ENCODE data around the gene MAST4.

MAST4 gene

GRCh38 chr5:67188274-67189078 is 592.3 kb downstream of the MAST4 start:
- no peak for DNase-seq (ENCODE audit: low read depth in 2 of 2)

- DNase-seq (ENCODE audit: low read depth in 2 of 2), result no peak
Observed at GRCh38 chr5:67189079-67189354, 592.8 kb downstream of the MAST4 start.

- DNase-seq (ENCODE audit: low read depth in 2 of 2), result no peak
Observed at GRCh38 chr5:67189931-67190330, 593.7 kb downstream of the MAST4 start.

- DNase-seq (ENCODE audit: low read depth in 2 of 2), result no peak
Observed at GRCh38 chr5:67190410-67190809, 594.2 kb downstream of the MAST4 start.

GRCh38 chr5:67190861-67191260 is 594.7 kb downstream of the MAST4 start:
- no peak for DNase-seq (ENCODE audit: low read depth in 2 of 2)

GRCh38 chr5:67192719-67193438 is 596.7 kb downstream of the MAST4 start:
- DNase-seq (ENCODE audit: low read depth in 2 of 2), result no peak

- no peak for DNase-seq (ENCODE audit: low read depth in 2 of 2)
Observed at GRCh38 chr5:67193439-67193807, 597.2 kb downstream of the MAST4 start.

- DNase-seq (ENCODE audit: low read depth in 2 of 2), result no peak
Observed at GRCh38 chr5:67194166-67194565, 598.0 kb downstream of the MAST4 start.

GRCh38 chr5:67195406-67196275 is 599.4 kb downstream of the MAST4 start:
- no peak for DNase-seq (ENCODE audit: low read depth in 2 of 2)

- DNase-seq (ENCODE audit: low read depth in 2 of 2), result no peak
Observed at GRCh38 chr5:67196537-67197059, 600.4 kb downstream of the MAST4 start, which contains the start of gene CD180. Gene CD180 (minus strand): TSS chr5:67196799. CDS start chr5:67196641, 158 bp downstream.

GRCh38 chr5:67197536-67197935 is 601.3 kb downstream of the MAST4 start:
- DNase-seq (ENCODE audit: low read depth in 2 of 2), result no peak

- DNase-seq (ENCODE audit: low read depth in 2 of 2), result no peak
Observed at GRCh38 chr5:67198917-67199316, 602.7 kb downstream of the MAST4 start.

GRCh38 chr5:67199859-67200258 is 603.7 kb downstream of the MAST4 start:
- no peak for DNase-seq (ENCODE audit: low read depth in 2 of 2)

GRCh38 chr5:67200809-67201562 is 604.8 kb downstream of the MAST4 start:
- DNase-seq (ENCODE audit: low read depth in 2 of 2), result no peak

- no peak for DNase-seq (ENCODE audit: low read depth in 2 of 2)
Observed at GRCh38 chr5:67201897-67202549, 605.8 kb downstream of the MAST4 start.

GRCh38 chr5:67202828-67203227 is 606.6 kb downstream of the MAST4 start:
- no peak for DNase-seq (ENCODE audit: low read depth in 2 of 2)

- no peak for DNase-seq (ENCODE audit: low read depth in 2 of 2)
Observed at GRCh38 chr5:67203701-67204074, 607.5 kb downstream of the MAST4 start.

GRCh38 chr5:67204821-67205220 is 608.6 kb downstream of the MAST4 start:
- no peak for DNase-seq (ENCODE audit: low read depth in 2 of 2)

- DNase-seq (ENCODE audit: low read depth in 2 of 2), result no peak
Observed at GRCh38 chr5:67205981-67206380, 609.8 kb downstream of the MAST4 start.

- DNase-seq (ENCODE audit: low read depth in 2 of 2), result no peak
Observed at GRCh38 chr5:67206461-67206860, 610.3 kb downstream of the MAST4 start.

- DNase-seq (ENCODE audit: low read depth in 2 of 2), result peak; percentile 47 to 82
Observed at GRCh38 chr5:67206929-67207328, 610.7 kb downstream of the MAST4 start.
